Chondrocyte (in vitro differentiated cells): Measurements from ENCODE around the gene APLF. TPM values are rescaled to one million over a fixed set of nuclear protein-coding genes. Genes with fewer than 3 reads are reported as not detected.

Source experiments
- DNase-seq: peaks from one replicate; pipeline ENCODE4 v3.0.0; 2021; ENCODE audit warnings: mixed read lengths, low spot score
- H3K27ac Mint-ChIP-seq: one replicate; pipeline ENCODE4 v1.8.0; 2021; ENCODE audit warnings: mild to moderate bottlenecking, moderate library complexity, mixed read lengths; ENCODE audit not compliant: unreplicated experiment
- H3K27me3 Mint-ChIP-seq: 2 replicates; pipeline ENCODE4 v1.8.0; 2021; ENCODE audit warnings: low read depth, mixed read lengths
- H3K36me3 Mint-ChIP-seq: 2 replicates; pipeline ENCODE4 v1.8.0; 2021; ENCODE audit warnings: low read depth, mixed read lengths
- H3K4me1 Mint-ChIP-seq: 2 replicates; pipeline ENCODE4 v1.8.0; 2021; ENCODE audit warnings: low read depth, mild to moderate bottlenecking, mixed read lengths
- H3K4me3 Mint-ChIP-seq: one replicate; pipeline ENCODE4 v1.8.0; 2021; ENCODE audit warnings: mild to moderate bottlenecking, moderate library complexity, mixed read lengths; ENCODE audit not compliant: unreplicated experiment
- H3K9me3 Mint-ChIP-seq: 2 replicates; pipeline ENCODE4 v1.8.0; 2021; ENCODE audit warnings: low read depth, mixed read lengths
- CTCF ChIP-seq: fragments of 200-600 bp; sonication (generic); IDR thresholded peaks from 2 replicates; pipeline ENCODE4 v1.5.0; 2021; ENCODE audit warnings: antibody characterized with exemption, mild to moderate bottlenecking, moderate library complexity
- total RNA-seq: library from RNA; stranded (reverse); gene quantifications from 3 replicates; pipeline ENCODE4 v1.2.1, GENCODE V29; 2021

APLF gene
- total RNA-seq, 1 donor from 2014 or later: 3.9 TPM

DNA sequence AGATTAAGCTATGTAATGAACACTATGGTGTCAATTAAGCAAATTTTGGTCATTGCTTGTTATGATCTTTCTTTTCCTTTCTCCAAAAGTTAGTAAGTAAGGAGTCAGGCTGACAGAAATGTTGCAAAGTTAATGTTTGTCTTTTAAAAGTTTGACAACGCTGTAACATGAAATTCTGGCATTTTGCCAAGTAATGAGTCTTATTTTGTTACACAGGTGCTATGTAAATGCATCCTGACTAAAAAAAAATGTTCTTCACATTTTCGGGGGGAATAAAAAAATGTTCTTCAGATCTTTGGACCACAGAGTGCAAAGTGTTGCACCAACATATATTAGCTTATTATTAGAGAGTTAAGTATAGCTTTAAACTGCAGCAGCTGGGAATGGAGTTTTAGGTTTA is 121.2 kb downstream of the APLF start:
- H3K27ac Mint-ChIP-seq: no peak overlapping the region
- DNase-seq: no peak
- H3K9me3 Mint-ChIP-seq: no peaks in the 10 kb centered on the region
- H3K36me3 Mint-ChIP-seq: peaks cover 3% of the 10 kb centered on the region
- TF ChIP-seq CTCF: no peak
- no peaks in the 10 kb centered on the region for H3K27me3 Mint-ChIP-seq
- no peak overlapping the region for H3K4me3 Mint-ChIP-seq
- H3K4me1 Mint-ChIP-seq: no peaks in the 10 kb centered on the region

DNA sequence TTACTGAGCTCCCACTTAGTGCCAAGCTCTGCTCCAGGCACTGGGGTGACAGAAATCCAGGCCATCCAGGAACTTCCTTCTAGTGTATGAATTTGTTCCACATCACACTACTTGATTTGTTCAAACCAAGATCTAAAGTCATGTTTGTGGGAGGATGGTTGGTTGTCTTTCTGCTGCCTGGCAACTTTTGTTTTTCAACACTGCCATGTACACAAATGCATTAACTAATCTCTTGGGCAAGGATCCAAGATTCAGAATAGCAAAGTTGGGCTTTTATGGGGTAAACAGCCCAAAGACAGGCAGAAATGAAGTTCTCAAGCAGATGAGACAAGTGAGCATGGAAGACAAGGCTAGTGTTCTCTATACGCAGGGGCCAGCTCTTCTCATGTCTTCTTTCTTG is 122.6 kb downstream of the APLF start:
- no peak overlapping the region for H3K4me3 Mint-ChIP-seq
- peaks cover 3% of the 10 kb centered on the region for H3K36me3 Mint-ChIP-seq
- peaks cover 7% of the 10 kb centered on the region for H3K4me1 Mint-ChIP-seq
- no peak for TF ChIP-seq CTCF
- H3K9me3 Mint-ChIP-seq: no peaks in the 10 kb centered on the region
- no peaks in the 10 kb centered on the region for H3K27me3 Mint-ChIP-seq
- DNase-seq: no peak
- no peak overlapping the region for H3K27ac Mint-ChIP-seq

GRCh38 chr2:68590702-68591101 is 123.3 kb downstream of the APLF start:
- peaks cover 10% of the 10 kb centered on the region for H3K4me1 Mint-ChIP-seq
- H3K27ac Mint-ChIP-seq: no peak overlapping the region
- H3K4me3 Mint-ChIP-seq: no peak overlapping the region
- H3K27me3 Mint-ChIP-seq: no peaks in the 10 kb centered on the region
- peaks cover 3% of the 10 kb centered on the region for H3K36me3 Mint-ChIP-seq
- no peak for DNase-seq
- H3K9me3 Mint-ChIP-seq: no peaks in the 10 kb centered on the region
- TF ChIP-seq CTCF: no peak

- Mint-ChIP-seq H3K36me3 (peaks cover 3% of the 10 kb centered on the region), H3K4me3 (no peak overlapping the region), H3K27me3 (no peaks in the 10 kb centered on the region), H3K27ac (no peak overlapping the region), H3K9me3 (no peaks in the 10 kb centered on the region), H3K4me1 (peaks cover 10% of the 10 kb centered on the region)
- DNase-seq: no peak
- TF ChIP-seq CTCF: no peak
These were observed 123.8 kb downstream of the APLF start for GRCh38 chr2:68591225-68591624.

- Mint-ChIP-seq H3K27ac (no peak overlapping the region), H3K36me3 (peaks cover under 1% of the 10 kb centered on the region), H3K9me3 (peaks cover 10% of the 10 kb centered on the region), H3K4me1 (peaks cover 10% of the 10 kb centered on the region), H3K27me3 (no peaks in the 10 kb centered on the region), H3K4me3 (no peak overlapping the region)
- no peak for DNase-seq
- no peak for TF ChIP-seq CTCF
These were observed 126.7 kb downstream of the APLF start for GRCh38 chr2:68594041-68594440.
